ENCODE results near the gene C4B. TPM values are rescaled to one million over a fixed set of nuclear protein-coding genes. Genes with fewer than 3 reads are reported as not detected.

C4B gene
- total and polyA plus RNA-seq, 9 of the 15 experiments (the other 6 are each of a cell fraction or from before 2014, with no cell fraction given), result 0.32 to 8.8 (median 5.4) TPM

DNA sequence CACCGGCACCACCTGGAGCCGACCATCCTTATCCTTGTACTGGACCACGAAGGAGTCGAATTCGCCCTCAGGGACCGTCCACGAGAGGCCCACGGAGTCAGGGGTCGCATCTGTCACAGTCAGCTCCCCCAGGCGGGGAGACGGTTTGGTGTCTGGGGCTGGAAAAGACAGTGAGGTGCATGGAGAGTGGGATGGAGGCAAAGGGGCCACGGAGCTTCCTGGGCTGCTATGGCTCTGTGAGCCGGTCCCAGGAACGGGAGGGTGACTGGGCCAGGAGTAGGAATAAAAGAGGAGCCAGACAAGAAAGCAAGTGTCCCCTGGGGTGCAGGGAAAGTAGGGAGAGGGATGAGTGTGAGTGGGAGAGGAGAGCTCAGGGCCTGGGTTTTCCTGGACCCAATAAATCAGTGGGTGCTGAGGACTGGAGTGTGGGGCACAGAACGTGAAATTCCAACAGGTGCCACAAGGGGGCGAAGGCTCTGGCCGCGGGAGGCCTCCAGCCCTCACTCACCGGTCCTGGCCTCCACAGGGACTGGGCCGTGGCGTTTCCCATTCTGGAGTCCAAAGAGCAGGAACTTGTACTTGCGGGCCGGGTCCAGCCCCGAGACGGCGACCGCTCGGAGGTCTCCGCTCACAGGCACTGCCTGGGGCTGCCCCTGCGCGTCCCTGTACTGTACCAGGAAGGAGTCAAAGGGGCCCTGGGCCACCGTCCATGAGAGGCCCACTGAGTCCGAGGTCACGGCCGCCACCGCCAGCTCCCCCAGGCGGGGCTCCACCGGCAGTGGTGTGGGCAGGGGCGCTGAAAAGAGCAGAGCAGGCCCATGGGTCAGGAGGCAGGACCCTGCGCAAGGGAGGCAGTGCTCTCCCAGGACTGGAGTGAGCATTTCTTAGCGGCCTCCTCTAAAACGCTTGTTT lies 33.5 kb downstream of the C4B start (continued):
- TF ChIP-seq, protein P1, sequence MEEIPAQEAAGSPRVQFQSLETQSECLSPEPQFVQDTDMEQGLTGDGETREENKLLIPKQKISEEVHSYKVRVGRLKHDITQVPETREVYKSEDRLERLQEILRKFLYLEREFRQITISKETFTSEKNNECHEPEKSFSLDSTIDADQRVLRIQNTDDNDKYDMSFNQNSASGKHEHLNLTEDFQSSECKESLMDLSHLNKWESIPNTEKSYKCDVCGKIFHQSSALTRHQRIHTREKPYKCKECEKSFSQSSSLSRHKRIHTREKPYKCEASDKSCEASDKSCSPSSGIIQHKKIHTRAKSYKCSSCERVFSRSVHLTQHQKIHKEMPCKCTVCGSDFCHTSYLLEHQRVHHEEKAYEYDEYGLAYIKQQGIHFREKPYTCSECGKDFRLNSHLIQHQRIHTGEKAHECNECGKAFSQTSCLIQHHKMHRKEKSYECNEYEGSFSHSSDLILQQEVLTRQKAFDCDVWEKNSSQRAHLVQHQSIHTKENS (CRISPR knock-in tag; IDR thresholded peaks at IDR 0.05), result no peak
- TF ChIP-seq MAZ (CRISPR knock-in tag; conservative IDR thresholded peaks at IDR 0.05 in 1 of 2, IDR thresholded peaks at IDR 0.05 in 1 of 2), result peak; percentile 28 to 70; a peak in 3 of 4 replicates
- TF ChIP-seq, protein P2, sequence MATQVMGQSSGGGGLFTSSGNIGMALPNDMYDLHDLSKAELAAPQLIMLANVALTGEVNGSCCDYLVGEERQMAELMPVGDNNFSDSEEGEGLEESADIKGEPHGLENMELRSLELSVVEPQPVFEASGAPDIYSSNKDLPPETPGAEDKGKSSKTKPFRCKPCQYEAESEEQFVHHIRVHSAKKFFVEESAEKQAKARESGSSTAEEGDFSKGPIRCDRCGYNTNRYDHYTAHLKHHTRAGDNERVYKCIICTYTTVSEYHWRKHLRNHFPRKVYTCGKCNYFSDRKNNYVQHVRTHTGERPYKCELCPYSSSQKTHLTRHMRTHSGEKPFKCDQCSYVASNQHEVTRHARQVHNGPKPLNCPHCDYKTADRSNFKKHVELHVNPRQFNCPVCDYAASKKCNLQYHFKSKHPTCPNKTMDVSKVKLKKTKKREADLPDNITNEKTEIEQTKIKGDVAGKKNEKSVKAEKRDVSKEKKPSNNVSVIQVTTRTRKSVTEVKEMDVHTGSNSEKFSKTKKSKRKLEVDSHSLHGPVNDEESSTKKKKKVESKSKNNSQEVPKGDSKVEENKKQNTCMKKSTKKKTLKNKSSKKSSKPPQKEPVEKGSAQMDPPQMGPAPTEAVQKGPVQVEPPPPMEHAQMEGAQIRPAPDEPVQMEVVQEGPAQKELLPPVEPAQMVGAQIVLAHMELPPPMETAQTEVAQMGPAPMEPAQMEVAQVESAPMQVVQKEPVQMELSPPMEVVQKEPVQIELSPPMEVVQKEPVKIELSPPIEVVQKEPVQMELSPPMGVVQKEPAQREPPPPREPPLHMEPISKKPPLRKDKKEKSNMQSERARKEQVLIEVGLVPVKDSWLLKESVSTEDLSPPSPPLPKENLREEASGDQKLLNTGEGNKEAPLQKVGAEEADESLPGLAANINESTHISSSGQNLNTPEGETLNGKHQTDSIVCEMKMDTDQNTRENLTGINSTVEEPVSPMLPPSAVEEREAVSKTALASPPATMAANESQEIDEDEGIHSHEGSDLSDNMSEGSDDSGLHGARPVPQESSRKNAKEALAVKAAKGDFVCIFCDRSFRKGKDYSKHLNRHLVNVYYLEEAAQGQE (IDR thresholded peaks at IDR 0.05; ENCODE audit: borderline replicate concordance), result peak; percentile 52; the same call in 1 of the 2 replicates
- TF ChIP-seq, protein P2 (CRISPR knock-in tag; IDR thresholded peaks at IDR 0.05; ENCODE audit: low read depth), result 0 out of 2 replicates have a peak, but pooled peaks have one; percentile 17
- TF ChIP-seq NBN (IDR thresholded peaks at IDR 0.05; ENCODE audit: low read depth), result 0 out of 2 replicates have a peak, but pooled peaks have one; percentile 30
- peak in 2 of 3 experiments; percentile 26 to 39 for TF ChIP-seq YY1 (IDR thresholded peaks at IDR 0.05; ENCODE audit: borderline replicate concordance in 1 of 3, control insufficient read depth in 1 of 3, extremely low read depth in 1 of 3, insufficient read depth in 3 of 3, insufficient read length in 1 of 3, insufficient replicate concordance in 2 of 3, low read depth in 1 of 3, low read length in 2 of 3)
- TF ChIP-seq, protein P3, sequence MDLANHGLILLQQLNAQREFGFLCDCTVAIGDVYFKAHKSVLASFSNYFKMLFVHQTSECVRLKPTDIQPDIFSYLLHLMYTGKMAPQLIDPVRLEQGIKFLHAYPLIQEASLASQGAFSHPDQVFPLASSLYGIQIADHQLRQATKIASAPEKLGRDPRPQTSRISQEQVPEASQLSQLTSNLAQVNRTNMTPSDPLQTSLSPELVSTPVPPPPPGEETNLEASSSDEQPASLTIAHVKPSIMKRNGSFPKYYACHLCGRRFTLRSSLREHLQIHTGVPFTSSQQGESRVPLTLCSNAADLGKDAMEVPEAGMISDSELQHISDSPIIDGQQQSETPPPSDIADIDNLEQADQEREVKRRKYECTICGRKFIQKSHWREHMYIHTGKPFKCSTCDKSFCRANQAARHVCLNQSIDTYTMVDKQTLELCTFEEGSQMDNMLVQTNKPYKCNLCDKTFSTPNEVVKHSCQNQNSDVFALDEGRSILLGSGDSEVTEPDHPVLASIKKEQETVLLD (IDR thresholded peaks at IDR 0.05), result 0 out of 2 replicates have a peak, but pooled peaks have one; percentile 22
- TF ChIP-seq ZNF133 (CRISPR knock-in tag; IDR thresholded peaks at IDR 0.05), result peak; percentile 61; the same call in 1 of the 2 replicates
- peak; percentile 73 for TF ChIP-seq RBFOX2 (IDR thresholded peaks at IDR 0.05; ENCODE audit: low read depth, low read length)
- no peak for TF ChIP-seq ATF1 (CRISPR knock-in tag; IDR thresholded peaks at IDR 0.05)
- TF ChIP-seq ATF1 (tag; IDR thresholded peaks at IDR 0.05), result peak; percentile 43
- no peak for TF ChIP-seq EHMT2 (IDR thresholded peaks at IDR 0.05)
- TF ChIP-seq DPF2 (IDR thresholded peaks at IDR 0.05), result 0 out of 2 replicates have a peak, but pooled peaks have one; percentile 10
- peak; percentile 47; the same call in 1 of the 2 replicates for TF ChIP-seq MTA3 (IDR thresholded peaks at IDR 0.05; ENCODE audit: borderline replicate concordance)

Data from K562 (cell line).